GM10266 (cell line): Measurements from ENCODE around the gene RAB27B.

Source experiments
- DNase-seq: peaks from one replicate; pipeline ENCODE4 v3.0.0; 2012; ENCODE audit errors: extremely low spot score
- TF ChIP-seq, protein P1 (sequence below): IDR thresholded peaks from 2 replicates; pipeline ENCODE4 v1.5.1; 2012; ENCODE audit warnings: mild to moderate bottlenecking, low read depth; ENCODE audit not compliant: control insufficient read depth, insufficient read depth; ENCODE audit errors: missing control alignments

The RAB27B gene, protein sequence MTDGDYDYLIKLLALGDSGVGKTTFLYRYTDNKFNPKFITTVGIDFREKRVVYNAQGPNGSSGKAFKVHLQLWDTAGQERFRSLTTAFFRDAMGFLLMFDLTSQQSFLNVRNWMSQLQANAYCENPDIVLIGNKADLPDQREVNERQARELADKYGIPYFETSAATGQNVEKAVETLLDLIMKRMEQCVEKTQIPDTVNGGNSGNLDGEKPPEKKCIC

DNA sequence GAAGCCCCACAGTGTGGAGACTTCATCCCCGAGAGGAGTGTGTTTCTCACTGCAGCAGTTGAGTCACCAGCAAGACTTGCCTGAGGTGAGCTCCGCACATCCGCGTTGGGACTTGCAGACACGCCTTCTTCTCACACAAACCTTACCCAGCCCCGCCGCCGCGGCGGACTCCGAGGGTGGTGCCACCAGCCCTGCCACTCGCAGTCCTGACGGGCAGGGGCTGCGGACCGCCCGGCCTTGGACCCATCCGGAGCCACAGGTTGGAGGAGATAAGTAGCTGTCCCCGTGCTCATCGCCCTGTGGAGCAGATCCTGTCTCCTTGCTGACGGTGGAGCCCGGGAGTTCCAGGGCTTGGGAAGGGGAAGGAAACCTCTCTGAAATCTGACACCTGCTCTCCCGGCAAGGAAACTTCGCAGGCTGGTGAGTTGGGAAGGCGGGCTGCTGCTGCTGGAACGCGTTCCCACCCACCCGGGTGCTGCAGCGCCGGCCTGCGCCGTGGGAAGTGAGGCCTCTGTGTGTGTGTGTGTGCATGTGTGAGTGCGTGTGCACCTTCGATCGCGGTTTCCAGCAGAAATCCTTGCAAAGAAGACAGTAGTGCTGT, at the start of gene RAB27B:
Gene RAB27B, plus strand, starts transcription at position 197 of the 601 bp plus-strand sequence. CDS start 49,109 bp downstream, outside the sequence.
- DNase-seq = no peak
- TF ChIP-seq, protein P1, sequence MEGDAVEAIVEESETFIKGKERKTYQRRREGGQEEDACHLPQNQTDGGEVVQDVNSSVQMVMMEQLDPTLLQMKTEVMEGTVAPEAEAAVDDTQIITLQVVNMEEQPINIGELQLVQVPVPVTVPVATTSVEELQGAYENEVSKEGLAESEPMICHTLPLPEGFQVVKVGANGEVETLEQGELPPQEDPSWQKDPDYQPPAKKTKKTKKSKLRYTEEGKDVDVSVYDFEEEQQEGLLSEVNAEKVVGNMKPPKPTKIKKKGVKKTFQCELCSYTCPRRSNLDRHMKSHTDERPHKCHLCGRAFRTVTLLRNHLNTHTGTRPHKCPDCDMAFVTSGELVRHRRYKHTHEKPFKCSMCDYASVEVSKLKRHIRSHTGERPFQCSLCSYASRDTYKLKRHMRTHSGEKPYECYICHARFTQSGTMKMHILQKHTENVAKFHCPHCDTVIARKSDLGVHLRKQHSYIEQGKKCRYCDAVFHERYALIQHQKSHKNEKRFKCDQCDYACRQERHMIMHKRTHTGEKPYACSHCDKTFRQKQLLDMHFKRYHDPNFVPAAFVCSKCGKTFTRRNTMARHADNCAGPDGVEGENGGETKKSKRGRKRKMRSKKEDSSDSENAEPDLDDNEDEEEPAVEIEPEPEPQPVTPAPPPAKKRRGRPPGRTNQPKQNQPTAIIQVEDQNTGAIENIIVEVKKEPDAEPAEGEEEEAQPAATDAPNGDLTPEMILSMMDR = no peak

DNA sequence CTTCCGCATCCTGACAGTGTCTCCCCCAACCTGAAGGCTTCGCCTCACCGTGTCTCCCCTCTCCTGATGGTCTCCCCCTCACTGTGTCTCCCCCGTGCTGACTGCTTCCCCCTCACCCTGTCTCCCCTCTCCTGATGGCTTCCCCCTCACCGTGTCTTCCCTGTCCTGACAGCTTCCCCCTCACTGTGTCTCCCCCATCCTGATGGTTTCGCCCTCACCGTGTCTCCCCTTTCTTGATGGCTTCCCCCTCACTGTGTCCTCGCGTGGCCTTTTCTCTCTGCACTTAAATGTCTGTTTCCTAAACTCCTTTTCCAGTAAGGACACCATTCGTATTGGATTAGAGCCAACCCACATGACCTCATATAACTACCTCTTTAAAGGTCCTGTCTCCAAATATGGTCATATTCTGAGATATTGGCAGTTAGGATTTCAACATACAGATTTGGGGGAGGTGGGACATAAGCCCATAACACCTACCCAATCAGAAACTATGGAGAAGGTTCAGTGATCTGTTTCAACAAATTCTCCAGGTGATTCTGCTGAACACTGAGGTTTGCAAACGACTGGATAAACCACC, 47.9 kb upstream of the RAB27B start:
- TF ChIP-seq, protein P1 = no peak
- DNase-seq = no peak

DNA sequence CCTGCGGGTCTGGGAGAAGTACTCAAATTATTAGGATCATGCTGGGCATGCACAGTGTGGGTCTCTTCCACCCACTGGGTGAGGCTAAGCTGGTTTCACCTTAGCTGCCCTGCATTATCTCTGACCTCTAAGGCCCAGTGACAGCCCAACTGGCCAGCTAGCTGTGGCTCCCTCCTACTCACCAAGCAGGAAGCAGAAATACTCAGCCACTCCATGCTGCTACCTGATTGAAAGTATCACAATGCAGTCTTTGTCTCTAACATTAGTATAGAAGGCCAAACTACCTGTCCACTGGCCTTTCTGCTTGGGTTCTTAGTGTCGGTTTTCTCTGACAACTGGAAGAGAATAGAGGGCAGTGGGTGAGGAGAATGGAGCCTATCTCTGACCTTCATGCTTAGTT, 47.3 kb upstream of the RAB27B start:
- TF ChIP-seq, protein P1 = no peak

DNA sequence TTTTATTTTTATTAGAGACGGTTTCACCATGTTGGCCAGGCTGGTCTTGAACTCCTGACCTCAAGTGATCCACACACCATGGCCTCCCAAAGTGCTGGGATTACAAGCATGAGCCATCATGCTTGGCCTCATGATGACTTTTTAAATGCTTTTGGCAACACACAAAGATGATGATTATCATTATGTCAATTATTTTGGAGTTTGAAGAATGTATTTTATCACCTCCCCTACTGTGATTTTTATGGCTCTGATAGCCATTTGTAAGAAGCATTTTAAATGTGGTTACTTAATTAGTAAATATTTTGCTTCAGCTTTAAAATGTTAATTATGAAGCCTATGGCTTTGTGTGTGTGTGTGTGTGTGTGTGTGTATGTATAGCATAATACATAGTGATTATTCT, 45.1 kb upstream of the RAB27B start:
- TF ChIP-seq, protein P1 = no peak
- no peak for DNase-seq

More for the DNA sequence above, 47.3 kb upstream of the RAB27B start:
- DNase-seq = no peak

DNA sequence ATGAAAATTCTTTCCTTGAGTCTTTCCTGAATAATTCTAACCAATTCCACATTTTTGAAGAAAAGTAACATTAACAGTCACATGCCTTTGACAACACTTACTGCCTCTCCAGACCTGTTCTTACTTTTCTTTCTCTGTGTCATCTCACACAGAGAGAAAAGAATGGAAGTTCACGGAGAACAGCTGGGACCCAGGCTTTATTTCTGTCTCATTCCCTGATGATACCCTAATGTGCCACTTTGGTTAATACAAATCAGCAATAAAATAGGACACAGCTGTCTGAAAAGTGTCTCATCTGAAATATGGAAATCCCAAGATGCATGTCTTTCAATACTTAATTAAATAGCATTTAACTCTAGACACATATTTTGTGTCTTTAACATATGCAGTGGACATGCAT, 42.1 kb upstream of the RAB27B start:
- TF ChIP-seq, protein P1 = no peak
- DNase-seq = no peak

DNA sequence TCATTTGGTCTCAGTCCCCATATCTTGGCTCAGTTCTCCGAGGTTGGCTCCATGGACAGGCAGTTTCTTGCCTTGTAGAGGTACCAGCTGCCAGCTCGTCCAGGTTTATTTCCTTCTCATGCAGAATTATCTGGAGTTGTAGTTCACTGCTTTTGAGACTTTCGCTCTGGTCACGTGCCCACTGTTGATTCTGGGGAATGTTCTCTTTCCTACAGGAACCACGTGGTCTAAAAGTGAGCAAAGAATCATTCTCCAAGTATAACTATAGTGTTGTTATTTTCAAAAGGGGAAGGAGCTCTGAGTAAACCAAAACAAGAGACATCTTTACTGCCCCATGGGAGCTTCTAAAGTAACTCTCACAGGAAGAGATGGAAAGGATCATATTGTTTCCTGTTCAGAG, 41.2 kb upstream of the RAB27B start:
- TF ChIP-seq, protein P1 = no peak
- no peak for DNase-seq

DNA sequence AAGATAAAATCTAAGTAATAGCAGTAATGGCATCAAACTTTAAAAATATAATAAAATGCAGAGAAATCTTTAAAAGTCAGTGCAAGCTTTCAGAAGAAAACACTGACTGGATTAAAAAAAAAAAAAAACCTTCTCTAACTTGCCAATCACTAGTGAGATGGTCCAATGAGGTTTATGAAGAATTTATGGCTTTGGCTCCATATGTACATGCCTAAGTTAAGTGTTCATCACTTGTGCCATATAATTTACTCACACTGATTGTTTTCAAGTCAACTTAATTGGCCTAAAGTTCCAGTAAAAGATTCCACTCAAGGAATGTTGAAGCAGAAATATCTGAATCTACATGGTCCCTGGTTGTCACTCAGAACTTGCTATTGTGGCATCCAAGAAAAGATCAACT, 40.7 kb upstream of the RAB27B start:
- TF ChIP-seq, protein P1 = no peak
- DNase-seq = no peak
